Cardiac atrium fibroblast (primary cell): ENCODE measurements around the gene ZNF624. TPM values are rescaled to one million over a fixed set of nuclear protein-coding genes. Genes with fewer than 3 reads are reported as not detected.

Source experiments
- total RNA-seq: library from RNA; depleted of rRNA; stranded (reverse); fragments of >200 nt; gene quantifications from 2 replicates; pipeline ENCODE4 v1.2.3, GENCODE V29; 2015

Gene ZNF624
- total RNA-seq: 6.1 and 12.0 TPM in 2 replicates

GRCh38 chr17:16653367-16654041, at the start of gene ZNF624:
Gene ZNF624, minus strand, starts transcription at chr17:16653850.

GRCh38 chr17:16689731-16690281, 36.2 kb upstream of the ZNF624 start, which contains the start of gene CCDC144A:
Gene CCDC144A, plus strand, starts transcription at chr17:16690241. Its CDS starts 160 bp downstream, at chr17:16690401.

Other genes starting within 250 kb of the ZNF624 start
- gene TRPV2, start 238.3 kb downstream of the ZNF624 start, total RNA-seq: 32.7 and 47.3 TPM in 2 replicates
- gene LRRC75A, start 161.7 kb downstream of the ZNF624 start, total RNA-seq: 2.2 and 2.4 TPM in 2 replicates
- gene ZNF287, start 84.6 kb downstream of the ZNF624 start, total RNA-seq: 2.5 and 8.7 TPM in 2 replicates
- not detected in 2 replicates for gene CCDC144A, start 36.4 kb upstream of the ZNF624 start, total RNA-seq